AG20443 (cell line): Measurements from ENCODE around the gene RRBP1.
"Not testable (repeated sequence)": the region's sequence is repeated elsewhere in the genome, so short reads cannot be mapped to it uniquely, and the experiment has no call there.

Experiments used
- DNase-seq: peaks from one replicate; pipeline ENCODE4 v3.0.0; 2012; ENCODE audit warnings: low spot score, mixed read lengths

The RRBP1 gene

GRCh38 chr20:17708675-17709360 is 26.8 kb upstream of the RRBP1 start:
- DNase-seq = no peak

GRCh38 chr20:17707951-17708350 is 25.9 kb upstream of the RRBP1 start:
- not testable (repeated sequence) for DNase-seq

- no peak for DNase-seq
Measured at GRCh38 chr20:17706632-17707031, 24.6 kb upstream of the RRBP1 start.

GRCh38 chr20:17705916-17706315 is 23.9 kb upstream of the RRBP1 start:
- DNase-seq = no peak

GRCh38 chr20:17704589-17705317 is 22.7 kb upstream of the RRBP1 start:
- DNase-seq = no peak

GRCh38 chr20:17701826-17702225 is 19.8 kb upstream of the RRBP1 start:
- no peak for DNase-seq

GRCh38 chr20:17700637-17701036 is 18.6 kb upstream of the RRBP1 start:
- no peak for DNase-seq

- DNase-seq = no peak
Measured at GRCh38 chr20:17699931-17700351, 17.9 kb upstream of the RRBP1 start, which contains the start of gene BANF2. TSS of gene BANF2 (plus strand) at chr20:17699966. CDS start at chr20:17725026, 25,060 bp downstream.

GRCh38 chr20:17698384-17698783 is 16.3 kb upstream of the RRBP1 start:
- DNase-seq = no peak

GRCh38 chr20:17697171-17697570 is 15.1 kb upstream of the RRBP1 start:
- no peak for DNase-seq

- DNase-seq = no peak
Measured at GRCh38 chr20:17696287-17696686, 14.2 kb upstream of the RRBP1 start.

- DNase-seq = no peak
Measured at GRCh38 chr20:17694767-17695166, 12.7 kb upstream of the RRBP1 start.

GRCh38 chr20:17693444-17694001 is 11.5 kb upstream of the RRBP1 start:
- DNase-seq = peak; percentile 23

- DNase-seq = no peak
Measured at GRCh38 chr20:17691758-17692157, 9.7 kb upstream of the RRBP1 start.

GRCh38 chr20:17690144-17690543 is 8.1 kb upstream of the RRBP1 start:
- DNase-seq = no peak

GRCh38 chr20:17688965-17689364 is 6.9 kb upstream of the RRBP1 start:
- no peak for DNase-seq

GRCh38 chr20:17687800-17688199 is 5.8 kb upstream of the RRBP1 start:
- no peak for DNase-seq

GRCh38 chr20:17685168-17685567 is 3.1 kb upstream of the RRBP1 start:
- DNase-seq = no peak

- DNase-seq = no peak
Measured at GRCh38 chr20:17684077-17684888, 2.2 kb upstream of the RRBP1 start.

GRCh38 chr20:17683218-17684076 is 1.4 kb upstream of the RRBP1 start:
- DNase-seq = no peak

- no peak for DNase-seq
Measured at GRCh38 chr20:17682889-17683198, 802 bp upstream of the RRBP1 start.

- DNase-seq = peak; percentile 28
Measured at GRCh38 chr20:17681726-17682102, 328 bp downstream of the RRBP1 start.
